ENCODE data around the gene LMBR1L. TPM values are rescaled to one million over a fixed set of nuclear protein-coding genes. Genes with fewer than 3 reads are reported as not detected.

The LMBR1L gene
- total RNA-seq, 1 experiment from 2014 or later = 26.4 TPM

DNA sequence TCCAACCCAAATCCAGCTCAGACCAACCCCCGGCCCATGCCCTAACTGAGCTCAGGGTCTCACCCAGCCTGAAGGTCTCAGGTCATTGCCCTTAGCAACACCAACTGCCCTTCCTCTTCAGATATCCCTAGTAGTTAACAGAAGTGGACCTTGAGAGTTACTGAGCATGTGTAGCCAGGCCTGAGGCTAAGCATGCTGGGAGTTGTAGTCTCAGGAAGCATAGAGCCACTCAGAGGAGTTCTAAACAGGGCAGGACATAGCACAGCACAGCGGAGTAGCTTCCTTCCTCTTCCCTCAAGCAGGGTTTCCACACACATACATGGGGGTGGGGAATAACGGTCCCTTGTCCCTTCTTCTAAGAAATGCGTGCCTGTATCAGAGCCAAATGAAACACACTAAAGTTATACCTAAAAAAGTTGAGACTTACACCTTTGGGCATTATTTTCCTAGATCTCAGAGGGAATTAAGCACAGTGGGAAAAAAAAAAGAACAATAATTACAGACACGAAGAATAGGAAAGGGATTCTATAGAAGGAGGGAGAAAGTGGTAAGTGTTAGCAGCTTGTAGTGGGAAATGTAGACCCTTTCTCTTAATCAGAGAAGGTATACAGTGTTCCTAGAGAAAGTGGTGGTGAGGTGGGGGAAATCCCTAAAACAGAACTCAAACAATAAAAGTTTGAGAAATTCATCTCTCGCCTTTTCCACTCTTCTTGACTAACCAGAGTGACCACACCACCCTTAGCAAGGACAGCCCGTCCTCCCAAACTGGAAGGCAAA lies 54.5 kb downstream of the LMBR1L start:
- H3K36me3 Mint-ChIP-seq (ENCODE audit: insufficient read depth, unreplicated experiment) = peaks cover 49% of the 10 kb centered on the region
- peak overlapping the region; percentile 79 for H3K4me3 Mint-ChIP-seq (ENCODE audit: low read depth, unreplicated experiment)
- BruUV-seq (replicated peaks) = no TSS peak
- TF ChIP-seq, protein P1, sequence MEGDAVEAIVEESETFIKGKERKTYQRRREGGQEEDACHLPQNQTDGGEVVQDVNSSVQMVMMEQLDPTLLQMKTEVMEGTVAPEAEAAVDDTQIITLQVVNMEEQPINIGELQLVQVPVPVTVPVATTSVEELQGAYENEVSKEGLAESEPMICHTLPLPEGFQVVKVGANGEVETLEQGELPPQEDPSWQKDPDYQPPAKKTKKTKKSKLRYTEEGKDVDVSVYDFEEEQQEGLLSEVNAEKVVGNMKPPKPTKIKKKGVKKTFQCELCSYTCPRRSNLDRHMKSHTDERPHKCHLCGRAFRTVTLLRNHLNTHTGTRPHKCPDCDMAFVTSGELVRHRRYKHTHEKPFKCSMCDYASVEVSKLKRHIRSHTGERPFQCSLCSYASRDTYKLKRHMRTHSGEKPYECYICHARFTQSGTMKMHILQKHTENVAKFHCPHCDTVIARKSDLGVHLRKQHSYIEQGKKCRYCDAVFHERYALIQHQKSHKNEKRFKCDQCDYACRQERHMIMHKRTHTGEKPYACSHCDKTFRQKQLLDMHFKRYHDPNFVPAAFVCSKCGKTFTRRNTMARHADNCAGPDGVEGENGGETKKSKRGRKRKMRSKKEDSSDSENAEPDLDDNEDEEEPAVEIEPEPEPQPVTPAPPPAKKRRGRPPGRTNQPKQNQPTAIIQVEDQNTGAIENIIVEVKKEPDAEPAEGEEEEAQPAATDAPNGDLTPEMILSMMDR (IDR thresholded peaks at IDR 0.05; ENCODE audit: unreplicated experiment) = no peak
- CTCF ChIA-PET = no interaction called here
- H3K27ac Mint-ChIP-seq (ENCODE audit: unreplicated experiment) = no peak overlapping the region
- intact Hi-C loops (cut with micrococcal nuclease; ENCODE audit: unreplicated experiment) = no loop called here
- no peaks in the 10 kb centered on the region for H3K27me3 Mint-ChIP-seq (ENCODE audit: unreplicated experiment)
- H3K4me1 Mint-ChIP-seq (ENCODE audit: low read depth, unreplicated experiment) = peaks cover 23% of the 10 kb centered on the region
- H3K9me3 Mint-ChIP-seq (ENCODE audit: low read depth, unreplicated experiment) = no peaks in the 10 kb centered on the region
- peak; percentile 11 for DNase-seq

DNA sequence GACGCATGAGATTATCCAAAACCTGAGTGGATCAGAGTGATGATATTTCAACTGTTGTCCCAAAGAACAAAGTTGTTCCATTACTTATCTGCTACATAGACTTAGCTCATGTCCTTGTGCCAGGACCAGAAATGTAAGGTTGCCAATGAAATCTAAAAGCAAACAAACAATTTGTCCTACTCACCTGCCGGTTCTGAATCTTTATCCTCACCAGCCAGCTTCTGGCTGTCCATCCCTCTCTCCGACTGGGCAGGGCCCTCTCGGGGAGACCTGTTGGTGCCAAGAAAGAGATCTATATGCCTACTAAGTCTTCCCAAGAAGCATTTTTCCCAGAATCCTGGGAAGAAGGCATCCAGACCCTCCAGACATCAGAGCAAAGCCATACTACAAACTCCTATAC lies 55.6 kb downstream of the LMBR1L start:
- CTCF ChIA-PET = no interaction called here
- DNase-seq = no peak
- intact Hi-C loops (cut with micrococcal nuclease; ENCODE audit: unreplicated experiment) = no loop called here
- TF ChIP-seq, protein P1 (IDR thresholded peaks at IDR 0.05; ENCODE audit: unreplicated experiment) = no peak
- no peaks in the 10 kb centered on the region for H3K27me3 Mint-ChIP-seq (ENCODE audit: unreplicated experiment)
- H3K27ac Mint-ChIP-seq (ENCODE audit: unreplicated experiment) = no peak overlapping the region
- no peak overlapping the region for H3K4me3 Mint-ChIP-seq (ENCODE audit: low read depth, unreplicated experiment)
- no TSS peak for BruUV-seq (replicated peaks)
- peaks cover 23% of the 10 kb centered on the region for H3K4me1 Mint-ChIP-seq (ENCODE audit: low read depth, unreplicated experiment)
- no peaks in the 10 kb centered on the region for H3K9me3 Mint-ChIP-seq (ENCODE audit: low read depth, unreplicated experiment)
- peaks cover 45% of the 10 kb centered on the region for H3K36me3 Mint-ChIP-seq (ENCODE audit: insufficient read depth, unreplicated experiment)

DNA sequence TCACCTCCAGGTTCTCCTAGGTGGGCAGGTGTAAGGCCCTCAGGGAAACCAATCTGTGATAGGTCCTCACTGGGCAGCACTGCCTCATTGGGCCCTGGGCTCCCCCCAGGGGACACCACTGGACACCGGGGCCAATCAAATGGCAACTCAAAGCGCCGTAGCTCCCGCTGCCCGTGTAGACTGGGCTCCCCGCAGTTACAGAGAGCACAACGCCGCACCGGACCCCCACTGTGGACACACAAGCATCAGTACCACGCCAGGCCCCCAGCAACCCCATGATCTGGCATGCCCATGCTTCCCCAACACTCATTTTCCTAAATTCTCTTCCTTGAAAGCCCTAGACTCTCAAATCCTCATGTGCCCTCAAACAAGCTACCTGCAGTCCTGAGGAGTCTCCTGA lies 56.1 kb downstream of the LMBR1L start:
- Mint-ChIP-seq H3K27ac (ENCODE audit: unreplicated experiment) (no peak overlapping the region), H3K9me3 (ENCODE audit: low read depth, unreplicated experiment) (no peaks in the 10 kb centered on the region), H3K36me3 (ENCODE audit: insufficient read depth, unreplicated experiment) (peaks cover 48% of the 10 kb centered on the region), H3K4me3 (ENCODE audit: low read depth, unreplicated experiment) (no peak overlapping the region), H3K27me3 (ENCODE audit: unreplicated experiment) (no peaks in the 10 kb centered on the region), H3K4me1 (ENCODE audit: low read depth, unreplicated experiment) (peaks cover 23% of the 10 kb centered on the region)
- TF ChIP-seq, protein P1 (IDR thresholded peaks at IDR 0.05; ENCODE audit: unreplicated experiment) = no peak
- intact Hi-C loops (cut with micrococcal nuclease; ENCODE audit: unreplicated experiment) = no loop called here
- CTCF ChIA-PET = no interaction called here
- no peak for DNase-seq
- BruUV-seq (replicated peaks) = no TSS peak

DNA sequence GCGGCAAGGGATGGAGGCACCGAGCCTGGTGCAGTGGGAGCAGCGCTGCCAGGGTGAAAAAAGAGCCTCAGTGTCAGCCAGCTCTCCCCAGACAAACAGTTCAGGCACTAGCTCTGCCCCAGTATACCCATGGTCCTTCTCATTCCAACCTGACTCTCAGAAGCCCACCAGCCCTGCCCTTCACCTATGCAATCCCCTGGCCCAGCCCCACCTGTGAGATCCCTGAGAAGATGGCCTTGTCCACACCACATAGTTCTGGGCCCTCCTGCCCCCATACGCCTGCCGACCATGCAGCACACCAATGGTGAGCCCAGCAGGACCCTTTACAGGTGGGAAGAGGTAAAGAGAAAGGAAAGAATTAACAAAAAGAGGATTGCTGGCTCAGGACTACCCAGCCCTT lies 56.6 kb downstream of the LMBR1L start:
- H3K36me3 Mint-ChIP-seq (ENCODE audit: insufficient read depth, unreplicated experiment) = peaks cover 44% of the 10 kb centered on the region
- no peaks in the 10 kb centered on the region for H3K27me3 Mint-ChIP-seq (ENCODE audit: unreplicated experiment)
- no peaks in the 10 kb centered on the region for H3K9me3 Mint-ChIP-seq (ENCODE audit: low read depth, unreplicated experiment)
- H3K4me3 Mint-ChIP-seq (ENCODE audit: low read depth, unreplicated experiment) = no peak overlapping the region
- intact Hi-C loops (cut with micrococcal nuclease; ENCODE audit: unreplicated experiment) = no loop called here
- BruUV-seq (replicated peaks) = no TSS peak
- TF ChIP-seq, protein P1 (IDR thresholded peaks at IDR 0.05; ENCODE audit: unreplicated experiment) = no peak
- peaks cover 23% of the 10 kb centered on the region for H3K4me1 Mint-ChIP-seq (ENCODE audit: low read depth, unreplicated experiment)
- CTCF ChIA-PET = no interaction called here
- no peak for DNase-seq
- H3K27ac Mint-ChIP-seq (ENCODE audit: unreplicated experiment) = no peak overlapping the region
